GM12873 (cell line): Measurements from ENCODE around the gene LRMDA.

Experiments used
- TF ChIP-seq, protein P1 (sequence below): IDR thresholded peaks from 2 replicates; pipeline ENCODE4 v1.5.1; 2012; ENCODE audit warnings: low read depth, mild to moderate bottlenecking, moderate library complexity, low read length, control low read depth; ENCODE audit not compliant: insufficient read depth; ENCODE audit errors: missing control alignments

The LRMDA gene

DNA sequence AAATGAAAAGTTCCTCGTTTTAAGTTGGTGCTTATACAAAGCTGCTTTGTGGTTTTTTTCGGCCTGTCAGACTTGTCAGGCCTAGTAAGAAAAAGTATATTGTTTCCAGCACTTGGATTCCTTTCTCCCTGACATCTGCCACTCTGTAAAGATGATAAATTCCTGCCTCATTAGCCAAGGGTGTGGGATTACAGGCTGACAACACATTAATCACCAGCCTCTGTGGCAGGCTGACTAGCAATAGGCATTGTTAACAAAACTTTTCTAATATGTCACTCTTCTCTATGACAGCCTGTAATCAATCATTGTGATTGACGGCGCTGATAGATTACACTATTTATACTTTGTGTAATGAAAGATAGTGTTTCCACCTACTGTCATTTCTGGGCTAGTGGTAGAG, 682.5 kb downstream of the LRMDA start:
- TF ChIP-seq, protein P1, sequence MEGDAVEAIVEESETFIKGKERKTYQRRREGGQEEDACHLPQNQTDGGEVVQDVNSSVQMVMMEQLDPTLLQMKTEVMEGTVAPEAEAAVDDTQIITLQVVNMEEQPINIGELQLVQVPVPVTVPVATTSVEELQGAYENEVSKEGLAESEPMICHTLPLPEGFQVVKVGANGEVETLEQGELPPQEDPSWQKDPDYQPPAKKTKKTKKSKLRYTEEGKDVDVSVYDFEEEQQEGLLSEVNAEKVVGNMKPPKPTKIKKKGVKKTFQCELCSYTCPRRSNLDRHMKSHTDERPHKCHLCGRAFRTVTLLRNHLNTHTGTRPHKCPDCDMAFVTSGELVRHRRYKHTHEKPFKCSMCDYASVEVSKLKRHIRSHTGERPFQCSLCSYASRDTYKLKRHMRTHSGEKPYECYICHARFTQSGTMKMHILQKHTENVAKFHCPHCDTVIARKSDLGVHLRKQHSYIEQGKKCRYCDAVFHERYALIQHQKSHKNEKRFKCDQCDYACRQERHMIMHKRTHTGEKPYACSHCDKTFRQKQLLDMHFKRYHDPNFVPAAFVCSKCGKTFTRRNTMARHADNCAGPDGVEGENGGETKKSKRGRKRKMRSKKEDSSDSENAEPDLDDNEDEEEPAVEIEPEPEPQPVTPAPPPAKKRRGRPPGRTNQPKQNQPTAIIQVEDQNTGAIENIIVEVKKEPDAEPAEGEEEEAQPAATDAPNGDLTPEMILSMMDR, result no peak

DNA sequence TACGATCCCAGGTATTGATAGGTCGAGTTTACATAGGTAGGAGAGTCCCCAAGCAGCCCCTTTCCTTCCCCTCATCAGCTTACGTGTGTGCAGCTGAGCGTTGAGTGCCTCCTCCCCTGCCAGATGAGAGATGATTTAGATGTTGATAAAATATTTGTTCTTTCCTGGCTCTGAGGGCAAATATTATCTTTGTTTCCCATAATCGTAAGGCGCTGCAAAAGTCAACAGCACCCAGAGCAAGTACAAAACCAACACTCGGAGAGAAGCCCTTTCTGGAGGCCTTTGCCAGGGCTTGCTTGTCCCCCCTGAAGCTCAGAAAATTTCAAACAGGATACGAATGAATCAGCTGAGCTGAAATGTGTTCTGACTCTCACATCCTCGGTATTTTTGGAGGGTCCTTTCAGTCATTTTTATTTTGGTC, 683.2 kb downstream of the LRMDA start:
- TF ChIP-seq, protein P1, result no peak

DNA sequence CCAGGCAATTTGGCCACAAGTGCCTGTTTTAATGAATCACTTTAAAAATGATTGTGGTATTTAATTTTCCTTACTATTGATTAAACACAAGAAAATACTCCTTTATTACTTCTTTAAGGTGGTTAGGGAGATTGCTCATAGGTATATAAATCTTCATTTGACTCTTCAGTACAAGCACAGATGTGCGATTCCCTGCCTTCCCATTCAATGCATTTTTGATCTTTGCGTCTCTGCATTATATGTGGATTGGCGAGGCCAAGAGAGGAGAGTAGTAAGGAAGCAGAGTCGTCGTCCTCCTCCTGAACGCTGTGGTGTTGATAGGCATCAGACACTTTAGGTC, 683.7 kb downstream of the LRMDA start:
- TF ChIP-seq, protein P1, result no peak

DNA sequence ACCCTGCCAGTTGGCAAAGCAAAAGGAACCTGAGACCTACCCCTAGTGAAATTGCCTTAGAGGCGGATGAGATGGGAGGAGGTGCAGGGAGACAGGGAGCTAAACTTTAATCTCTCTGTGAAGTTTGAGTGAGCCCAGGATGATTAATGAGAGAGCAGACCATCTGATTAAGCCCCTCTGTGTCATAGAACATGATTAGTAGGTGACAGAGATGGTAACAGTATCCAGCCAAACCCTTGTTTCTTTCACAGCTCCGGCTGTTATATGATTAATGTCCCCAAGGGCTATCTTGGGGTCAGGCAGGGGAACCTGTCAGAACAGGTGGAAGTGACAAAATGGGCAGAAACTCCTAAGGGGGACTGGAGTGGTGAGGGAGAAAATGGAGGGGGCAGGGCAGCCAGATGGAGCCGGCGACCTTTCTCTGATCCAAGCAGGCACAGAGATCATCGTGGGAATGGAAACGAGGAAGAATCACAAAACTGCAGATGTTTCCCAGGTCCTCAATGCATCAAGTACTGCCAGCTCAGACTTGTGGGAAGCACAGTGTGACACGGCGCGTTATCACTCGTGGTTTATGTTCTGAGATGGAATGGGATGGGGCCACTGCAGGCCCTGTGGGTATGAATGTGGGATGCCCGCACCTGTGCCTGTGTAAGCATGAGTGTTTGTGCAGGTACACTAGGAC, 684.2 kb downstream of the LRMDA start:
- TF ChIP-seq, protein P1, result no peak

DNA sequence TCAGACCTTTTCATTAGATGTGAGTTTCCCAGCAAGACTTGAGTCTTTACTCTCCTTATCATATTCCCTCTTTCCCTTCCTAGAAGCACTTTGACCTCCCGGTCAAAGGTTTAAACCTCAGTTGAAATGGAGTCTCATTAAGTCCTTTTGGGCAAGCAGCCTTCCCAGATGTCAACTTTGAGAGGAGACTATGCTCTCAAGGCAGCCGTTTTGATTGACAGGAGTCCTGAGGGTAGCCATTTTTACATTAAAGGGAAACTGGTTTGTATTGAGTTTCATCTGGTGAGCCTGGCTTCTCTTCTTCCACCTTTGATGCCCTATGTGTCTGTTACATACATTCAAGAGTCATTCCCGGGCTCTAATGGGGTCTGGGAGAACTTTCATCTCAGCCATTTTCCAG, 685.1 kb downstream of the LRMDA start:
- TF ChIP-seq, protein P1, result no peak

DNA sequence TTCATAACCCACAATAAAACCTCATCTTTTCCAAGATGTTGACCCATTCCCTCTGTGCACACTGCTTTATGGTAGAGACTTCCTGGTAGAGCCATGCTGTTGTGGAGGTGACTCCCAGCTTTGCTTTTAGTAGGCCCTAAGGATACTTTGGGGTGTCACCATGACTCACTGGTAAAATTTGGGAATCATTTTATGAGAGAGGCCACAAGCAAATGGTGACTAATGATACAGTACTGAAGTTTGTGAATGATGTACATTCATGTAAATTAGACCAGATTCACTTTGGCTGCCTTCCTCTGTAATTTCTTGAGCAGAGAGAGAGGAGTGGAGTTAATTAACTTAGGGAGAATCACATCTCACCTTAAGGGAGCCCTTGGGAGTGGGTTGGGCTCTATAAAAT, 686.5 kb downstream of the LRMDA start:
- TF ChIP-seq, protein P1, result no peak

DNA sequence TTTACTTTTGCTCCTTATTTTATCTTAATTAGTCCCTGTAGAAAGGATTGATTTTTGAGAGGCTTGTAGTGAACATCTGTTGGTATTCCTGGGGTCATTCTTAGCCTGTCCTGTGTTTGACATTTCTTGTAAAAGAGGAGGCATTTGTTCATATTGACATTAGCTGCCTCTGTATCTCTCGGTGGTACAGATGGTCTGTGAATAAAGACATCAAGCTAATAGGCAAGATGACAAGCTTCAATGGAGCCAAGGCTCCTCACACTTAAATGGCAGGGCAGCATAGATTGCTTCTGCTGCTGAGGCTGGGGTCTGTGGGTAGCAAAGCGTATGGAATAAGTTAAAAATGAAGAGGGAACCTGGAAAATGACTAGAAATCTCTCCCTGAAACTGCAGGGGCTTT, 687.6 kb downstream of the LRMDA start:
- TF ChIP-seq, protein P1, result no peak
